ENCODE measurements around the gene USH1C. TPM values are rescaled to one million over a fixed set of nuclear protein-coding genes. Genes with fewer than 3 reads are reported as not detected.

Gene USH1C
- total RNA-seq, 1 experiment from 2014 or later: 17.5 TPM

DNA sequence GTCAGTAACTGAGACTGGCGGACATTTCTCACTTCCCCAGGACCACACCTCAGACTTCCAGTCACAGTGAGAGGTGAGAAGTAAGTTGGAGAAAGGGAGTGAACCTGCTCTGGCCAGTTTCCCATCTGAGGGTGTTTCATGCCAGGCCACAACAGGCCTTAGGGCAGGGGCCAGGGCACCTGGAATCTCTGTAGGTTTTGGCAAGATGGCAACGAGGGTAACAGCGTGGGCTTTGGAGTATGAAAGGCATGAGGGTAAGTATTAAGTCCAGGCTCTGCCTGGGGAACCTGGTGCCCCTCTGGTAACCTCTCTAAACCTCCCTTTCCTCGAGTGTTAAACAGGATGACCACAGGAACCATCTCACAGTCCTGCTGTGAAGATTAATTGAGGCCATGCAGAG is 39.1 kb downstream of the USH1C start:
- DNase-seq: no peak
- Mint-ChIP-seq H3K36me3 (ENCODE audit: insufficient read depth, unreplicated experiment) (no peaks in the 10 kb centered on the region), H3K4me1 (ENCODE audit: low read depth, unreplicated experiment) (peaks cover 13% of the 10 kb centered on the region), H3K27ac (ENCODE audit: unreplicated experiment) (no peak overlapping the region), H3K4me3 (ENCODE audit: low read depth, unreplicated experiment) (no peak overlapping the region), H3K27me3 (ENCODE audit: unreplicated experiment) (no peaks in the 10 kb centered on the region), H3K9me3 (ENCODE audit: low read depth, unreplicated experiment) (no peaks in the 10 kb centered on the region)
- no TSS peak for BruUV-seq (replicated peaks)
- TF ChIP-seq, protein P1, sequence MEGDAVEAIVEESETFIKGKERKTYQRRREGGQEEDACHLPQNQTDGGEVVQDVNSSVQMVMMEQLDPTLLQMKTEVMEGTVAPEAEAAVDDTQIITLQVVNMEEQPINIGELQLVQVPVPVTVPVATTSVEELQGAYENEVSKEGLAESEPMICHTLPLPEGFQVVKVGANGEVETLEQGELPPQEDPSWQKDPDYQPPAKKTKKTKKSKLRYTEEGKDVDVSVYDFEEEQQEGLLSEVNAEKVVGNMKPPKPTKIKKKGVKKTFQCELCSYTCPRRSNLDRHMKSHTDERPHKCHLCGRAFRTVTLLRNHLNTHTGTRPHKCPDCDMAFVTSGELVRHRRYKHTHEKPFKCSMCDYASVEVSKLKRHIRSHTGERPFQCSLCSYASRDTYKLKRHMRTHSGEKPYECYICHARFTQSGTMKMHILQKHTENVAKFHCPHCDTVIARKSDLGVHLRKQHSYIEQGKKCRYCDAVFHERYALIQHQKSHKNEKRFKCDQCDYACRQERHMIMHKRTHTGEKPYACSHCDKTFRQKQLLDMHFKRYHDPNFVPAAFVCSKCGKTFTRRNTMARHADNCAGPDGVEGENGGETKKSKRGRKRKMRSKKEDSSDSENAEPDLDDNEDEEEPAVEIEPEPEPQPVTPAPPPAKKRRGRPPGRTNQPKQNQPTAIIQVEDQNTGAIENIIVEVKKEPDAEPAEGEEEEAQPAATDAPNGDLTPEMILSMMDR (IDR thresholded peaks at IDR 0.05; ENCODE audit: unreplicated experiment): no peak
- CTCF ChIA-PET: interaction anchor here (0.7 to 3.1 kb wide), 5 partner anchors 10 to 121 kb away, joined by 3 to 21 read pairs (median 3); no protein-coding TSS in a partner anchor
- intact Hi-C loops (cut with micrococcal nuclease; ENCODE audit: unreplicated experiment): loop anchor here (10.0 kb wide), 1 partner anchor 270 kb away; no protein-coding TSS in a partner anchor

DNA sequence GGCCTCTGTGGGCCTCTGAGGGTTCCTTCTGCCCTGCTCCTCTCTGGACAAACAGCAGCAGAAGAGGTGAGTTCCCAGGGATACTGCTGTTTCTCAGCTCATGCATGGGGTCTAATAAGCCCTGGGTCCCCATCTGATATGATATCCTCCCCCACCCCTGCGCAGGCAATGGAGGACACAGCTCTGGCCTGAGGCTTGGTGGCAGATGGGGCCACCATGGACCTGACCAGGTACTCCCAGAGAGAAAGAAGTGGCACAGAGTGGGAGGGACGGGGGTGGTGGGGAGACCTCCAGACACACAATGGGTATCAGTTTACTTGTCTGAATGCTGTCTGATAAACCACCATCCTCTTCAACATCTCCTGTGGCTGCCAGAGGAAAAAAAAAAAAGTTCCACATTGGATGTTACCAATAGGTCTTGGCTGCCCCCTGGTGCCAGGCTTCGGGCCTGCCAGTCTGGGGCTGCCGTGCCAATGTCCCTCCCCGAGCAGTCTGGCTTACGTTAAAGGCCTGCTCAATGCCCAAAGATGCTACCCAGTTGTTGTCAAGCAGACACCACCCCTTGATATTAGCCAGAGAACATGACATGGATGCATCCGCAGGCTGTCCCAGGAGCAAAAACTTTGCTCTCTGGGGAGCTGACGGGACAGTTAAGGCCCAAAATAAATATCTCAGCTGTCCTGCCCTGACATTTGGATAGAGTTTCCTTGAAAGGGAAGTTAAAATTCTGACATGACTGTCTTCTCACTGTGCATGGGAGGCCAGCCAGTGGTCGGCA is 39.7 kb downstream of the USH1C start:
- TF ChIP-seq, protein P1 (IDR thresholded peaks at IDR 0.05; ENCODE audit: unreplicated experiment): peak; percentile 85
- H3K9me3 Mint-ChIP-seq (ENCODE audit: low read depth, unreplicated experiment): no peaks in the 10 kb centered on the region
- CTCF ChIA-PET: interaction anchor here (0.7 to 3.1 kb wide), 6 partner anchors 9 to 427 kb away, joined by 3 to 21 read pairs (median 3); no protein-coding TSS in a partner anchor
- no TSS peak for BruUV-seq (replicated peaks)
- H3K36me3 Mint-ChIP-seq (ENCODE audit: insufficient read depth, unreplicated experiment): no peaks in the 10 kb centered on the region
- peak; percentile 90 for DNase-seq
- H3K4me1 Mint-ChIP-seq (ENCODE audit: low read depth, unreplicated experiment): peaks cover 13% of the 10 kb centered on the region
- no peak overlapping the region for H3K4me3 Mint-ChIP-seq (ENCODE audit: low read depth, unreplicated experiment)
- no peaks in the 10 kb centered on the region for H3K27me3 Mint-ChIP-seq (ENCODE audit: unreplicated experiment)
- intact Hi-C loops (cut with micrococcal nuclease; ENCODE audit: unreplicated experiment): loop anchor here (1.0 to 10.0 kb wide), 2 partner anchors 120 to 270 kb away; no protein-coding TSS in a partner anchor
- no peak overlapping the region for H3K27ac Mint-ChIP-seq (ENCODE audit: unreplicated experiment)

DNA sequence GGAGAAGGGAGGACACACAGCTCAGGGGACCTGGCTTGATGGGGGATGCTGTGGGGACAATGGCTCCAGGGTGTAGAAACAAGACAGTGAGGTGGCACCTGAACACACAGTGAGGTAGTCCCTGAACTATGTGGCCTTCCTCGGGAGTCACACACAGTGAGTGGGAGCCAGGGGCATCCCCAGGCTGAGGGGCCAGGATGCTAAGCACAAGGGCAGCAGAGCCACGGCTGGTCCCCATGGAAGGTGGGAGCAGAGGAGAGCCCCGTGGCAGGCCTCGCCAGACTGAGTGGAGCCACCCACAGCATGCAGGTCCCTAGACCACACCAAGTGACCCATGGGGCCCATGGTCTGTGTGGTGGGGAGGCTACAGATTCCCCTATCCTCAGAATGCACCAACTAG is 41.6 kb downstream of the USH1C start:
- intact Hi-C loops (cut with micrococcal nuclease; ENCODE audit: unreplicated experiment): loop anchor here (10.0 kb wide), 1 partner anchor 268 kb away; no protein-coding TSS in a partner anchor
- no peak overlapping the region for H3K4me3 Mint-ChIP-seq (ENCODE audit: low read depth, unreplicated experiment)
- no peaks in the 10 kb centered on the region for H3K9me3 Mint-ChIP-seq (ENCODE audit: low read depth, unreplicated experiment)
- TF ChIP-seq, protein P1 (IDR thresholded peaks at IDR 0.05; ENCODE audit: unreplicated experiment): no peak
- H3K36me3 Mint-ChIP-seq (ENCODE audit: insufficient read depth, unreplicated experiment): no peaks in the 10 kb centered on the region
- no peak overlapping the region for H3K27ac Mint-ChIP-seq (ENCODE audit: unreplicated experiment)
- H3K27me3 Mint-ChIP-seq (ENCODE audit: unreplicated experiment): no peaks in the 10 kb centered on the region
- no TSS peak for BruUV-seq (replicated peaks)
- CTCF ChIA-PET: interaction anchor here (3.1 kb wide), 1 partner anchor 118 kb away, joined by 21 read pairs; no protein-coding TSS in a partner anchor
- no peak for DNase-seq
- H3K4me1 Mint-ChIP-seq (ENCODE audit: low read depth, unreplicated experiment): no peaks in the 10 kb centered on the region

DNA sequence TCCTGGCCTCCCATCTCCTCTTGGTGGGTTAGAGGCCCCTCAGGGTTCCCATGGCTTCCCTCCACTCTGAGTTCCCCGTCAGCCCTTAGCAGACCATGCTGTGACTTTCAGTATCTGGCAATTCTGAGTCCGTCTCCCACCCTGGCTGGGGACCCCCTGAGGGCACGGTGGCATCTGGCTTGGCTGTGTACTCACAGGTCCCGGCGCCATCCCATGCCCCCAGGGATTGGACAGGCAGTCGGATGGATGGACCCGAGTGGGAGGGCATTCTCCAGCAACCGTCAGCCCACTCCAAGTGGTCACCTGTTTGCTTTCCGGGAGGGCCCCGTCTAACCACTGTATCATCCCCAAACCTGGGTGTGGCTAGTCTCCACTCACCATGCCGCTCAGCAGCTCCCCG is 43.5 kb downstream of the USH1C start:
- TF ChIP-seq, protein P1 (IDR thresholded peaks at IDR 0.05; ENCODE audit: unreplicated experiment): no peak
- BruUV-seq (replicated peaks): no TSS peak
- Mint-ChIP-seq H3K4me1 (ENCODE audit: low read depth, unreplicated experiment) (no peaks in the 10 kb centered on the region), H3K36me3 (ENCODE audit: insufficient read depth, unreplicated experiment) (no peaks in the 10 kb centered on the region), H3K27me3 (ENCODE audit: unreplicated experiment) (no peaks in the 10 kb centered on the region), H3K9me3 (ENCODE audit: low read depth, unreplicated experiment) (no peaks in the 10 kb centered on the region), H3K27ac (ENCODE audit: unreplicated experiment) (no peak overlapping the region), H3K4me3 (ENCODE audit: low read depth, unreplicated experiment) (no peak overlapping the region)
- DNase-seq: no peak
- intact Hi-C loops (cut with micrococcal nuclease; ENCODE audit: unreplicated experiment): loop anchor here (10.0 kb wide), 1 partner anchor 266 kb away; no protein-coding TSS in a partner anchor
- CTCF ChIA-PET: no interaction called here
